ENCODE measurements around the gene NXNL1.
"Not testable (repeated sequence)": the region's sequence is repeated elsewhere in the genome, so short reads cannot be mapped to it uniquely, and the experiment has no call there.

The NXNL1 gene

GRCh38 chr19:17460372-17461230, at the start of gene NXNL1:
Gene NXNL1 (minus strand): TSS chr19:17460926. CDS start chr19:17460869, 57 bp downstream.
- no peak for FAIRE-seq

GRCh38 chr19:17508558-17508933, 47.8 kb upstream of the NXNL1 start:
- DNase-seq (ENCODE audit: insufficient read length, low spot score); FAIRE-seq: not testable (repeated sequence)

More at GRCh38 chr19:17460372-17461230, at the start of gene NXNL1:
- DNase-seq (ENCODE audit: insufficient read length, low spot score) = no peak
- TF ChIP-seq CTCF (IDR thresholded peaks at IDR 0.05; ENCODE audit: insufficient read depth, missing control alignments) = no peak

GRCh38 chr19:17506745-17507144, 46.0 kb upstream of the NXNL1 start:
- TF ChIP-seq CTCF (IDR thresholded peaks at IDR 0.05; ENCODE audit: insufficient read depth, missing control alignments) = no peak
- no peak for DNase-seq (ENCODE audit: insufficient read length, low spot score)
- FAIRE-seq = no peak

- FAIRE-seq (no peak), DNase-seq (ENCODE audit: insufficient read length, low spot score) (no peak)
- TF ChIP-seq CTCF (IDR thresholded peaks at IDR 0.05; ENCODE audit: insufficient read depth, missing control alignments) = no peak
These were observed 44.5 kb upstream of the NXNL1 start for GRCh38 chr19:17505223-17505622.

- no peak for TF ChIP-seq CTCF (IDR thresholded peaks at IDR 0.05; ENCODE audit: insufficient read depth, missing control alignments)
- FAIRE-seq (no peak), DNase-seq (ENCODE audit: insufficient read length, low spot score) (no peak)
These were observed 43.7 kb upstream of the NXNL1 start for GRCh38 chr19:17504456-17504855.

- DNase-seq (ENCODE audit: insufficient read length, low spot score) (no peak), FAIRE-seq (no peak)
- TF ChIP-seq CTCF (IDR thresholded peaks at IDR 0.05; ENCODE audit: insufficient read depth, missing control alignments) = no peak
These were observed 43.3 kb upstream of the NXNL1 start for GRCh38 chr19:17504030-17504429.

- DNase-seq (ENCODE audit: insufficient read length, low spot score) (no peak), FAIRE-seq (no peak)
- TF ChIP-seq CTCF (IDR thresholded peaks at IDR 0.05; ENCODE audit: insufficient read depth, missing control alignments) = no peak
These were observed 42.5 kb upstream of the NXNL1 start for GRCh38 chr19:17503240-17503639.

Measured in D721Med (cell line).